Measurements from ENCODE around the gene TMX1.

GRCh38 chr14:51216602-51217001, 23.4 kb upstream of the TMX1 start:
- TF ChIP-seq, protein P1, sequence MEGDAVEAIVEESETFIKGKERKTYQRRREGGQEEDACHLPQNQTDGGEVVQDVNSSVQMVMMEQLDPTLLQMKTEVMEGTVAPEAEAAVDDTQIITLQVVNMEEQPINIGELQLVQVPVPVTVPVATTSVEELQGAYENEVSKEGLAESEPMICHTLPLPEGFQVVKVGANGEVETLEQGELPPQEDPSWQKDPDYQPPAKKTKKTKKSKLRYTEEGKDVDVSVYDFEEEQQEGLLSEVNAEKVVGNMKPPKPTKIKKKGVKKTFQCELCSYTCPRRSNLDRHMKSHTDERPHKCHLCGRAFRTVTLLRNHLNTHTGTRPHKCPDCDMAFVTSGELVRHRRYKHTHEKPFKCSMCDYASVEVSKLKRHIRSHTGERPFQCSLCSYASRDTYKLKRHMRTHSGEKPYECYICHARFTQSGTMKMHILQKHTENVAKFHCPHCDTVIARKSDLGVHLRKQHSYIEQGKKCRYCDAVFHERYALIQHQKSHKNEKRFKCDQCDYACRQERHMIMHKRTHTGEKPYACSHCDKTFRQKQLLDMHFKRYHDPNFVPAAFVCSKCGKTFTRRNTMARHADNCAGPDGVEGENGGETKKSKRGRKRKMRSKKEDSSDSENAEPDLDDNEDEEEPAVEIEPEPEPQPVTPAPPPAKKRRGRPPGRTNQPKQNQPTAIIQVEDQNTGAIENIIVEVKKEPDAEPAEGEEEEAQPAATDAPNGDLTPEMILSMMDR (IDR thresholded peaks at IDR 0.05; ENCODE audit: control extremely low read depth in 1 of 3, insufficient read depth in 1 of 3, low read depth in 1 of 3, low read length in 3 of 3) = no peak
- no peak for TF ChIP-seq USF2 (IDR thresholded peaks at IDR 0.05; ENCODE audit: low read length)
- TF ChIP-seq POLR2A (IDR thresholded peaks at IDR 0.05; ENCODE audit: control extremely low read depth in 1 of 2, low read depth in 2 of 2, low read length in 2 of 2) = no peak
- TF ChIP-seq POLR2AphosphoS5 (IDR thresholded peaks at IDR 0.05; ENCODE audit: low read depth, low read length) = no peak
- TF ChIP-seq RAD21 (IDR thresholded peaks at IDR 0.05 in 1 of 2, conservative IDR thresholded peaks at IDR 0.05 in 1 of 2; ENCODE audit: low read depth in 2 of 2, low read length in 2 of 2) = no peak
- TF ChIP-seq TAF1 (IDR thresholded peaks at IDR 0.05; ENCODE audit: low read depth, low read length) = no peak
- no peak for TF ChIP-seq EP300 (IDR thresholded peaks at IDR 0.05; ENCODE audit: borderline replicate concordance in 1 of 2, low read depth in 2 of 2, low read length in 2 of 2)
- TF ChIP-seq MAX (IDR thresholded peaks at IDR 0.05) = no peak

All from H1 (cell line).